Hepatocyte (in vitro differentiated cells): ENCODE results near the gene CRKL. TPM values are rescaled to one million over a fixed set of nuclear protein-coding genes. Genes with fewer than 3 reads are reported as not detected.

Source experiments
- DNase-seq: peaks from one replicate; pipeline ENCODE4 v3.0.0-alpha.2; 2016; ENCODE audit warnings: low spot score
- H2AFZ ChIP-seq: fragments of 200-600 bp; sonication (generic); 2 replicates; pipeline ENCODE4 v1.6.0; 2016; ENCODE audit warnings: antibody characterized with exemption, mild to moderate bottlenecking
- H3K27ac ChIP-seq: fragments of 200-600 bp; sonication (generic); 2 replicates; pipeline ENCODE4 v1.5.1; 2016; ENCODE audit warnings: mild to moderate bottlenecking
- H3K27me3 ChIP-seq: fragments of 200-600 bp; sonication (generic); 2 replicates; pipeline ENCODE4 v1.6.1; 2016
- H3K36me3 ChIP-seq: fragments of 200-600 bp; sonication (generic); replicated peaks from 2 replicates; pipeline ENCODE4 v1.5.1; 2016; ENCODE audit warnings: low read depth; ENCODE audit not compliant: insufficient read depth
- H3K4me1 ChIP-seq: fragments of 200-600 bp; sonication (generic); 2 replicates; pipeline ENCODE4 v1.5.1; 2016; ENCODE audit warnings: mild to moderate bottlenecking, moderate library complexity; ENCODE audit not compliant: insufficient read depth
- H3K4me2 ChIP-seq: fragments of 200-600 bp; sonication (generic); 2 replicates; pipeline ENCODE4 v1.6.0; 2016
- H3K4me3 ChIP-seq: fragments of 200-600 bp; sonication (generic); 2 replicates; pipeline ENCODE4 v1.5.1; 2016; ENCODE audit warnings: mild to moderate bottlenecking
- H3K79me2 ChIP-seq: fragments of 200-600 bp; sonication (generic); 2 replicates; pipeline ENCODE4 v1.6.0; 2017; ENCODE audit warnings: mild to moderate bottlenecking
- H3K9me2 ChIP-seq: fragments of 200-600 bp; sonication (generic); replicated peaks from 2 replicates; pipeline ENCODE4 v1.6.0; 2017; ENCODE audit warnings: mild to moderate bottlenecking; ENCODE audit not compliant: insufficient read depth
- H3K9me3 ChIP-seq: fragments of 200-600 bp; sonication (generic); 2 replicates; pipeline ENCODE4 v1.5.1; 2016; ENCODE audit warnings: low read depth, mild to moderate bottlenecking
- H4K20me1 ChIP-seq: fragments of 200-600 bp; sonication (generic); 2 replicates; pipeline ENCODE4 v1.6.0; 2016; ENCODE audit warnings: mild to moderate bottlenecking; ENCODE audit not compliant: insufficient read depth, poor library complexity, severe bottlenecking
- CTCF ChIP-seq: fragments of 200-600 bp; sonication (generic); IDR thresholded peaks from 2 replicates; pipeline ENCODE4 v1.5.1; 2016; ENCODE audit warnings: antibody characterized with exemption, mild to moderate bottlenecking; ENCODE audit not compliant: poor library complexity
- EZH2 ChIP-seq: fragments of 200-600 bp; sonication (generic); IDR thresholded peaks from 2 replicates; pipeline ENCODE4 v1.6.1; 2016; ENCODE audit warnings: antibody characterized with exemption, mild to moderate bottlenecking, borderline replicate concordance
- EZH2phosphoT487 ChIP-seq: fragments of 200-600 bp; sonication (generic); IDR thresholded peaks from one replicate; pipeline ENCODE4 v1.6.1; 2018; ENCODE audit warnings: antibody characterized with exemption, mild to moderate bottlenecking, low read depth, moderate library complexity; ENCODE audit not compliant: unreplicated experiment, severe bottlenecking
- WGBS: methylation state at CpG from one replicate; pipeline ENCODE4 v1.1.6; 2016; ENCODE audit warnings: low lambda C conversion rate; ENCODE audit errors: missing lambda C conversion rate; 5-methylcytosine and 5-hydroxymethylcytosine counted together
- polyA plus RNA-seq: library from polyadenylated mRNA; unstranded; fragments of >200 nt; fragmentation: Nextera tagmentation; extraction: Ambion mirVana; gene quantifications from 2 replicates; pipeline ENCODE4 v1.2.1, GENCODE V29; 2016
- total RNA-seq: library from RNA; depleted of rRNA; stranded (reverse); fragments of >200 nt; gene quantifications from 2 replicates; pipeline ENCODE4 v1.2.3, GENCODE V29; 2014

Gene CRKL
- total and polyA plus RNA-seq, 2 experiments from 2014 or later: 31.8 to 49.2 TPM

- peaks cover 26% of the 10 kb centered on the region for H3K4me1 ChIP-seq
- no peaks in the 10 kb centered on the region for H3K27me3 ChIP-seq
- TF ChIP-seq CTCF: no peak
- peak; percentile 28 for TF ChIP-seq EZH2
- TF ChIP-seq EZH2phosphoT487: no peak
- no peaks in the 10 kb centered on the region for H3K9me2 ChIP-seq
- H2AFZ ChIP-seq: peak overlapping the region; percentile 43
- peak overlapping the region; percentile 99 for H3K4me2 ChIP-seq
- H3K4me3 ChIP-seq: peak overlapping the region; percentile 86
- no peaks in the 10 kb centered on the region for H4K20me1 ChIP-seq
- DNase-seq: peak; percentile 61
- peaks cover 42% of the 10 kb centered on the region for H3K79me2 ChIP-seq
- no peaks in the 10 kb centered on the region for H3K9me3 ChIP-seq
- H3K27ac ChIP-seq: peak overlapping the region; percentile 76
- WGBS: 1% methylated on average over 41 of the region's 59 CpGs
- no peaks in the 10 kb centered on the region for H3K36me3 ChIP-seq
Measured at GRCh38 chr22:20957102-20957682, 40.0 kb downstream of the CRKL start.

GRCh38 chr22:20957683-20958431 lies 40.6 kb downstream of the CRKL start:
- Histone ChIP-seq H3K4me2 (peak overlapping the region; percentile 99), H3K4me3 (peak overlapping the region; percentile 86), H4K20me1 (no peaks in the 10 kb centered on the region), H3K4me1 (peaks cover 21% of the 10 kb centered on the region), H3K79me2 (peaks cover 38% of the 10 kb centered on the region), H3K36me3 (no peaks in the 10 kb centered on the region), H3K9me2 (no peaks in the 10 kb centered on the region), H3K27ac (peak overlapping the region; percentile 76), H2AFZ (peak overlapping the region; percentile 43), H3K27me3 (no peaks in the 10 kb centered on the region), H3K9me3 (no peaks in the 10 kb centered on the region)
- peak; percentile 71 for DNase-seq
- TF ChIP-seq EZH2: no peak
- no peak for TF ChIP-seq EZH2phosphoT487
- no peak for TF ChIP-seq CTCF
- 9% methylated on average over 19 of the region's 32 CpGs for WGBS

GRCh38 chr22:20959578-20960461 lies 42.6 kb downstream of the CRKL start:
- H3K9me3 ChIP-seq: no peaks in the 10 kb centered on the region
- H4K20me1 ChIP-seq: no peaks in the 10 kb centered on the region
- no peaks in the 10 kb centered on the region for H3K9me2 ChIP-seq
- H3K4me2 ChIP-seq: no peak overlapping the region
- H3K4me1 ChIP-seq: peaks cover 5% of the 10 kb centered on the region
- TF ChIP-seq EZH2 (no peak), CTCF (no peak), EZH2phosphoT487 (no peak)
- H2AFZ ChIP-seq: no peak overlapping the region
- no peak overlapping the region for H3K27ac ChIP-seq
- DNase-seq: no peak
- WGBS: over 99% methylated on average over 20 of the region's 20 CpGs
- no peak overlapping the region for H3K4me3 ChIP-seq
- H3K79me2 ChIP-seq: peaks cover 25% of the 10 kb centered on the region
- peaks cover 9% of the 10 kb centered on the region for H3K27me3 ChIP-seq
- no peaks in the 10 kb centered on the region for H3K36me3 ChIP-seq
